IPS-NIHi7 (cell line): ENCODE data around the gene PHACTR3.
"Not testable (repeated sequence)": the region's sequence is repeated elsewhere in the genome, so short reads cannot be mapped to it uniquely, and the experiment has no call there.

Experiments used
- DNase-seq: peaks from one replicate; pipeline ENCODE4 v3.0.0; 2012; ENCODE audit warnings: mixed read lengths; ENCODE audit errors: extremely low spot score

PHACTR3 gene

GRCh38 chr20:59618585-59618984, 14.2 kb downstream of the PHACTR3 start:
- DNase-seq = not testable (repeated sequence)

- no peak for DNase-seq
These were observed 16.6 kb downstream of the PHACTR3 start for GRCh38 chr20:59620860-59621505.

- DNase-seq = no peak
These were observed 18.2 kb downstream of the PHACTR3 start for GRCh38 chr20:59622496-59622895.

- DNase-seq = no peak
These were observed 18.8 kb downstream of the PHACTR3 start for GRCh38 chr20:59623133-59623532.

- no peak for DNase-seq
These were observed 19.2 kb downstream of the PHACTR3 start for GRCh38 chr20:59623583-59623982.

GRCh38 chr20:59624401-59624800, 20.1 kb downstream of the PHACTR3 start:
- DNase-seq = no peak

- no peak for DNase-seq
These were observed 21.0 kb downstream of the PHACTR3 start for GRCh38 chr20:59625214-59625922.

- DNase-seq = no peak
These were observed 23.0 kb downstream of the PHACTR3 start for GRCh38 chr20:59627298-59627697.

- no peak for DNase-seq
These were observed 23.8 kb downstream of the PHACTR3 start for GRCh38 chr20:59628171-59628570.

GRCh38 chr20:59629141-59630045, 25.1 kb downstream of the PHACTR3 start:
- DNase-seq = no peak

GRCh38 chr20:59630526-59630925, 26.2 kb downstream of the PHACTR3 start:
- DNase-seq = no peak

- DNase-seq = no peak
These were observed 27.6 kb downstream of the PHACTR3 start for GRCh38 chr20:59631751-59632540.

- no peak for DNase-seq
These were observed 28.3 kb downstream of the PHACTR3 start for GRCh38 chr20:59632541-59633113.

- DNase-seq = no peak
These were observed 29.4 kb downstream of the PHACTR3 start for GRCh38 chr20:59633656-59634251.

GRCh38 chr20:59634435-59635005, 30.2 kb downstream of the PHACTR3 start:
- DNase-seq = no peak

GRCh38 chr20:59636766-59637370, 32.5 kb downstream of the PHACTR3 start:
- no peak for DNase-seq

- DNase-seq = no peak
These were observed 35.9 kb downstream of the PHACTR3 start for GRCh38 chr20:59640267-59640666.

GRCh38 chr20:59643615-59644061, 39.3 kb downstream of the PHACTR3 start:
- no peak for DNase-seq

GRCh38 chr20:59644371-59644939, 40.1 kb downstream of the PHACTR3 start:
- DNase-seq = no peak

GRCh38 chr20:59645271-59645670, 40.9 kb downstream of the PHACTR3 start:
- DNase-seq = no peak
